Colonic mucosa (tissue), 4 donors: ENCODE data around the gene BCAS3. TPM values are rescaled to one million over a fixed set of nuclear protein-coding genes. Genes with fewer than 3 reads are reported as not detected.

Experiments used
- DNase-seq: peaks from one replicate; pipeline ENCODE4 v3.0.0-alpha.2; 2020
- H3K27ac ChIP-seq: fragments of 200-600 bp; one replicate; pipeline ENCODE4 v1.8.0; 2021
- H3K27me3 ChIP-seq: fragments of 200-600 bp; one replicate; pipeline ENCODE4 v1.8.0; 2021
- H3K36me3 ChIP-seq: fragments of 200-600 bp; one replicate; pipeline ENCODE4 v1.8.0; 2021
- H3K4me1 ChIP-seq: fragments of 200-600 bp; one replicate; pipeline ENCODE4 v1.8.0; 2021; ENCODE audit warnings: mild to moderate bottlenecking
- H3K4me3 ChIP-seq: fragments of 200-600 bp; one replicate; pipeline ENCODE4 v1.8.0; 2021
- H3K9ac ChIP-seq, 2 donors: one replicate each; pipeline ENCODE4 v1.7.0; 2013; ENCODE audit warnings: control low read depth in 2 of 2, low read depth in 2 of 2, low read length in 2 of 2
- H3K9me3 ChIP-seq: fragments of 200-600 bp; one replicate; pipeline ENCODE4 v1.8.0; 2021
- CTCF ChIP-seq: fragments of 200-600 bp; IDR thresholded peaks from one replicate; pipeline ENCODE4 v1.8.0; 2022; ENCODE audit warnings: antibody characterized with exemption, mild to moderate bottlenecking
- intact Hi-C: fragments of 100-400 bp; cut with DNase I; formaldehyde crosslinking; loops from one replicate; pipeline ENCODE4 v1.14.1; 2022
- total RNA-seq, 2 donors: library from RNA; stranded (reverse); fragmentation: NEBNext Ultra II Directional in 1 of 2; extraction: Animal tissue kit (Norgen Biotek cat#: 25700) in 1 of 2; gene quantifications; one replicate each; pipeline ENCODE4 v1.2.1, GENCODE V29; 2021
- donor health status: healthy.
- donor health status: DM: no; HTN: no; CAD: no.
- donor health status: DM: no; HTN: no; CAD: no.

The BCAS3 gene
- total RNA-seq, 2 donors from 2014 or later = 11.0 to 17.8 TPM

GRCh38 chr17:61253362-61253761 lies 575.7 kb downstream of the BCAS3 start:
- Histone ChIP-seq H3K4me1 (no peaks in the 10 kb centered on the region), H3K9ac (no peak overlapping the region), H3K9me3 (no peaks in the 10 kb centered on the region), H3K36me3 (no peaks in the 10 kb centered on the region), H3K27me3 (no peaks in the 10 kb centered on the region), H3K4me3 (no peak overlapping the region), H3K27ac (no peak overlapping the region)
- no peak for TF ChIP-seq CTCF
- intact Hi-C loops = no loop called here
- DNase-seq = no peak

- H3K9me3 ChIP-seq = no peaks in the 10 kb centered on the region
- H3K9ac ChIP-seq = no peak overlapping the region
- H3K27me3 ChIP-seq = no peaks in the 10 kb centered on the region
- H3K27ac ChIP-seq = no peak overlapping the region
- no peak overlapping the region for H3K4me3 ChIP-seq
- no peaks in the 10 kb centered on the region for H3K36me3 ChIP-seq
- DNase-seq = peak; percentile 34
- no peak for TF ChIP-seq CTCF
- H3K4me1 ChIP-seq = no peaks in the 10 kb centered on the region
- intact Hi-C loops = no loop called here
Measured at GRCh38 chr17:61253937-61254574, 576.4 kb downstream of the BCAS3 start.

GRCh38 chr17:61254904-61255303 lies 577.3 kb downstream of the BCAS3 start:
- H3K4me3 ChIP-seq = no peak overlapping the region
- no peak overlapping the region for H3K27ac ChIP-seq
- H3K9me3 ChIP-seq = no peaks in the 10 kb centered on the region
- H3K36me3 ChIP-seq = no peaks in the 10 kb centered on the region
- intact Hi-C loops = no loop called here
- H3K27me3 ChIP-seq = no peaks in the 10 kb centered on the region
- TF ChIP-seq CTCF = no peak
- no peak for DNase-seq
- no peak overlapping the region for H3K9ac ChIP-seq
- no peaks in the 10 kb centered on the region for H3K4me1 ChIP-seq

- no peak for DNase-seq
- Histone ChIP-seq H3K36me3 (no peaks in the 10 kb centered on the region), H3K4me1 (no peaks in the 10 kb centered on the region), H3K27ac (no peak overlapping the region), H3K9ac (no peak overlapping the region), H3K4me3 (no peak overlapping the region), H3K27me3 (no peaks in the 10 kb centered on the region), H3K9me3 (no peaks in the 10 kb centered on the region)
- intact Hi-C loops = no loop called here
- TF ChIP-seq CTCF = no peak
Measured at GRCh38 chr17:61255647-61256046, 578.0 kb downstream of the BCAS3 start.

GRCh38 chr17:61259360-61259759 lies 581.7 kb downstream of the BCAS3 start:
- no peaks in the 10 kb centered on the region for H3K4me1 ChIP-seq
- no peak for DNase-seq
- H3K9ac ChIP-seq = no peak overlapping the region
- no peaks in the 10 kb centered on the region for H3K9me3 ChIP-seq
- no peak overlapping the region for H3K4me3 ChIP-seq
- H3K36me3 ChIP-seq = no peaks in the 10 kb centered on the region
- intact Hi-C loops = no loop called here
- H3K27ac ChIP-seq = no peak overlapping the region
- TF ChIP-seq CTCF = no peak
- no peaks in the 10 kb centered on the region for H3K27me3 ChIP-seq
